ENCODE data around the gene MTHFD1L.
A peak's percentile ranks its signal among the peaks of the same experiment; 100 is the strongest.
"Not testable (repeated sequence)": the region's sequence is repeated elsewhere in the genome, so short reads cannot be mapped to it uniquely, and the experiment has no call there.

MTHFD1L gene

DNA sequence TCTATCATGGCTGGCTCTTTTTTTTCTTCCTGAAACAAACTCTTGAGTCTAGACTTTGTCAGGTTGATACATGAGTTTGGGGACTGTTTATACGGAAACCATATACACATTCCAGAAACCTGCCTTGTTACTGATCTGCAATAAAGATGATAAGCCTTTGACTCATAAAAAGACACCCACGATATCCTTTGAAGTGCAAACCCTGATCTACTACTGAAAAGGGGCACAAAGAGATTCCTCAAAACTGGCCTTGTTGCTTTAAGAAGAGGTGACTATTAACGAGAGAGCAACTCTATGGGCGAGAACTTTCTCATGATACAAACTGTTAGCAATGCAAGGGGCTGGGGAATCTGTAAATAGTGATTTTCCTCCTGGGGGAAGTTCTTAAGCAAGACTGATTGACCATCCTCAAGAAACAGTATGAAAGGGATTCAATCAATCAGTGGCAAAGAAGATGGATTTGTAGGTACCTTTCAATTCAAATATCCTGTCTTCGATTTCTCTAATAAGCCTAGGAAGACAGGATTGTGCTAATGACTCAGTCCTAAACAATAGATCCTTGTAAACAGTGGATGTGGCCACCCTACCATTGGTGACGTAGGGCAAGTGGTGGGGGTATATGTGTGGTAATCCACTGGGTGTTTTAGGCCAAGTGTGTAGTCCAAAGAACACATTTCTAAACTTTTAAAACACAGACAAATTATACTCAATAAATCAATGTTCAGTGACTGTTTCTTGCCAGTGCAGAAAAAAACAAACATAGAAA is 260.3 kb downstream of the MTHFD1L start:
- DNase-seq (ENCODE audit: low read depth): peak; percentile 68

DNA sequence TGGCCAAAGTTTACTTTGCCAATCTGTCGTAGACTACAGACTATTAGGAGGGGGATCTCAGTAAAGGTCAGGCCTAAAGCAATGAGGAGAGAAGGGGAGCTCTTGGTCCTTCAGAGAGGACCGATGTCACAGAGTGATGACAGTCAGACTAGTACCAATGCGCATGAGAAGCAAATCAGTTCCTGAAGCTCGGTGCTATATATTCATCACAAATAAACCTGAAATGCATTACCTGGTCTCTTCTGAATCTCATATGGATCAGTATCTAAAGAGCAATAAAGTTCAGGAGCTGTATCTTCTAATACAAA is 260.9 kb downstream of the MTHFD1L start:
- DNase-seq (ENCODE audit: low read depth): not testable (repeated sequence)

DNA sequence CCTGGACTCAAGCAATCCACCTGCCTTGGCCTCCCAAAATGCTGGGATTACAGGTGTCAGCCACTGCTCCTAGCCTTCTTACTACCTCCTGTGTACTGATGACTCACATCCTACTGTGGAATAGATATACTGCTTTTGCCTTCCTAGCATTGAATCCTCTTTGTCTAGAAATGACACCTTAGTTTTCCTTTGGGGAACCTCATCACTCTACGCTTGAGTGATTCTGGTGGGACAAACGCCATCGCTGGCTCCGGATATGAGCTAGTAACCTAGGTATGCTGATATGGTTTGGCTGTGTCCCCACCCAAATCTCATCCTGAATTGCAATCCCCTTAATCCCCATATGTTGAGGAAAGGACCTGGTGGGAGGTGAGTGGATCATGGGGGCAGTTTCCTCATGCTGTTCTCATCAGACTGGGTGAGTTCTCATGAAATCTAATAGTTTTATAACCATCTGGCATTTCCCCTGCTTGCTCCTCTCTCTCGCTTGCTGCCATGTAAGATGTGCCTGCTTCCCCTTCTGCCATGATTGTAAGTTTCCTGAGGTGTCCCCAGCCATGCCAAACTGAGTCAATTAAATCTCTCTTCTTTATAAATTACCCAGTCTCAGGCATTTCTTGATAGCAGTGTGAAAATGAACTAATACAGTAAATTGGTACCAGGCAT is 261.8 kb downstream of the MTHFD1L start:
- DNase-seq (ENCODE audit: low read depth): not testable (repeated sequence)

DNA sequence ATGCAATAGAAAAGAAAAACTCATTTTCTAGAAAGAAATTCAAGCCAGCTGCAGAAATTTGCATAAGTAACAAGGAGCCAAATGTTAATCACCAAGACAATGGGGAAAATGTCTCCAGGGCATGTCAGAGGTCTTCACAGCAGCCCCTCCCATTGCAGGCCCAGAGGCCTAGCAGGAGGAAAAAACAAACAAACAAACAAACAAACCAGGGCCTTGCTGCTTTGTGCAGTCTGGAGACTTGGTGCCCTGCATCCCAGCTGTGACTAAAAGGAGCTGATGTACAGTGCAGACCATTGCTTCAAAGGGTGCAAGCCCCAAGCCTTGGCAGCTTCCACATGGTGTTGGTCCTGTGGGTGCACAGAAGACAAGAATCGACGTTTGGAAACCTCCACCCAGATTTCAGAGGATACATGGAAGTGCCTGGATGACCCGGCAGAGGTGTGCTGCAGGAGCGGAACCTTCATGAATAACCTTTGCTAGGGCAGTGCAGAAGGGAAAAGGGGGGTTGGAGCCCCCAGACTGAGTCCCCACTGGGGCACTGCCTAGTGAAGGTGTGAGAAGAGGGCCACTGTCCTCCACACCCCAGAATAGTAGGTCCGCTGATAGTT is 263.4 kb downstream of the MTHFD1L start:
- DNase-seq (ENCODE audit: low read depth): no peak

DNA sequence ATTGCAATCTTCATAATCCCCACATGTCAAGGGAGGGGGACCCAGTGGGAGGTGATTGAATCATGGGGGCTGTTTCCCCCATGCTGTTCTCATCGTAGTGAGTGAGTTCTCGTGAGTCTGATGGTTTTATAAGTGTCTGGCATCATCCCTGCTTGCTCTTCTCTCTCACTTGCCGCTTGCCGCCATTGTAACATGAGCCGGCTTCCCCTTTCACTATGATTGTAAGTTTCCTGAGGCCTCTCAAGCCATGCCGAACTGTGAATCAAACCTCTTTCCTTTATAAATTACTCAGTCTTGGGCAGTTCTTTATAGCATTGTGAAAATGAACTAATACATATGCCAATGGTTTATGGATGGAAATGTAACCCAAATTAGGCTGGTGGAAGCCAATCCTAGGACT is 264.8 kb downstream of the MTHFD1L start:
- no peak for DNase-seq (ENCODE audit: low read depth)

DNA sequence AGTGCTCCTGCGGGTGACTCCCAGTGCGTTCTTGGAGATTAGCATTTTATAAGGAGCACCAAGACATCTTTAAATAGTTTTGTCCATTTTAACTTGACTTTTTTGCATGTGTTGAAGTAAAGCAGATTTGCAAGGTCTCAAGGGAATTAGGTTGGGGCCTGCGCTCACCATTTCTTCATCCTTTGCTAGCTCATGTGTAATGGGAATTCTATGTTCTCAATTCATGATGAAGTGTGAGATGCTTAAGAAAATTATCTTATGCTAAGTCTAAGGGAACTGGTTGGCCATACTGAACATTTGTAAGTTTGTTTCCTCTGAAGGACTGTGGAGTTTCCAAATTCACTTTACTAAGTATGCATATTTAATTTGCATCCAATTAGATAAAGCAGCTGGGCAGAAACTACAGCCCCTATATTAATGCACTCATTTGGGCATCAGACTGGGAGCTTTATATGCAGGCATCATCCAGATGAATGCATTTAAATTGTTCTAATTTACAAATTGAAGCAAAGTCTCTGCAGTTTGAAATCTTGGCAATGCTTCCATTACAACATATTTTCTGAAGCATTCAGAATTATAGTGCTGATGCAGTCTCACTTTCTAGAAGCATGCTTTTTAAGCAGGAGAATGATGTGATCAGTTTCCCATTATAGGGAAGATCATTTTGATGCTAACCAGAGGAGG is 266.0 kb downstream of the MTHFD1L start:
- DNase-seq (ENCODE audit: low read depth): no peak

DNA sequence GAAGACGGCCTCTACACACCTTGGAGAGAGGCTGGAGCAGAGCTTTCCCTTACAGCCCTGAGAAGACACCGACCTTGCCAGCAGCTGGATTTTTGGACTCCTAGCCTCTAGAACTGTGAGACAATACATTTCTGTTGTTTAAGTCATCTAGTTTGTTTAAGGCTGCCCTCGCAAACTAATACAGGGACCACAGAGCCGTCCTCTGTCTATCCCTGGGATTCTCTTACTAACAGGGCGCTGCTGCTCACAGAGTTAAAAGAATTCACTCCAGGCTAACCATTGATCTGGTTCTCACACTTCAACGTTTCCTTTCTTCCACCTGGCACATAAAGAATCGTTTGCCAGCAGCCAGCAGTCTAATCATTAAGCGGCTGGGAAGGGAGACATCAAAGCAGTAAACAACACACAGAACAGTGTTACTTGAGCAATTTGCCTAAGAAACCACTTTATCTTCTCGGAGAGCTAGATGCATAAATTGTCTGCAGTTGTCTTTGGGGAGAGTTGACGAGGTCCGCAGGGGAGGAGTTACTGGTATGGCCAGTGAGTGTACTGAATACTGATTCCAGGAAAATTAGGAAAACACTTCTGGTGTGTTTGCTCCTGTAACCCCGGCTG is 270.7 kb downstream of the MTHFD1L start:
- no peak for DNase-seq (ENCODE audit: low read depth)

DNA sequence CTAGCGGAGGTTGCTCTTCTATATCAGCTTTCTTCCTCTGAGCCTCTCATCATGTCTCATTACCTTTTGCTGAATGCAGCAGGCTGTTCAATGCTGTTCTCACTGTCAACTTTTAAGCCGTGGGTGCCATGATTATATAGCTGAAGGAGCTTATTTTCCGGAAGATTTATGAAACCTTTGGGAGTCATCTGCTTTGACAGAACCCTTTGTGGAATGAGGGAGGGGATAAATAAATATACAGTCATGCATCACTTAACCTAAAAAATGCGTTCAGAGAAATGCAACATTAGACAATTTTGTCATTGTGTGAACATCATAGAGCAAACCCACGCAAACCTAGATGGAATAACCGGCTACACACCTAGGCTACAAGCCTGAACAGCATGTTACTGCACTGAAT is 272.0 kb downstream of the MTHFD1L start:
- no peak for DNase-seq (ENCODE audit: low read depth)

DNA sequence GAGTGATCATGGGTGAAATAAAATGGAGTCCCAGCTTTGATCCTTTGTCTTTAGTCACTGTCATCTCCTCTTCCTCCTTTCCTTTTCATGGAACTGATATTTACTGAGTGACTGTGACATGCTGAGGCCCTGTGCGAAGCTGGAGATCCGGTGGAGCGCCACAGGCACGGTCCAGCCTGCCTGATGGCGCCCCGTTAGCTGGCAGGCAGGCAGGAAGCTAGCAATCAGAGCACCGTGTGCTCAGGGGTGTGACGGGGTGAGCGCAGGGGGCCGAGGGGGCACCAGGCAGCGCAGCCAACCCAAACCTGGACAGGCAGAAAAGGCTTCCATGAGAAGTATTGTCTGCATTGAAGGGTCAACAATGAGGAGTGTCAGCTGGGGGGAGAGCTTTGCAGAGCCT is 274.0 kb downstream of the MTHFD1L start:
- DNase-seq (ENCODE audit: low read depth): no peak

DNA sequence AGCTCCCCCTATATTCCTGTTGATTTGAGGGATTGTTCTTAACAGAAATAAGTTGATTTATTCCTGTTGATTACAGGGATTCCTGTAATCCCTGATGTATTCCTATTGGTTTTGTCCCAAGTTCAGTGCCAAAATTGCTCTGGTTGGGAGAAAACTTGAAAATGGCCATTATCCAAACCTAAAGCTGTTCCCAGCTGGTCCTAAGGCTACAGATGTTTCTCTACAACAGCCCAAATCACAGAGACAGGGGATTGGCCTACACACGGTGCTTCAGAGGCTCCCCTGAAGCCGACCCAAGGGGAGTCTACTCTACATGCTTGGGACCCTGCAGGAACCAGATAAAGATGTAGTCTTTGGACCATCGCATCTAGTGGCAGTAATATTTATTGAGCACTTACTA is 275.3 kb downstream of the MTHFD1L start:
- no peak for DNase-seq (ENCODE audit: low read depth)

DNA sequence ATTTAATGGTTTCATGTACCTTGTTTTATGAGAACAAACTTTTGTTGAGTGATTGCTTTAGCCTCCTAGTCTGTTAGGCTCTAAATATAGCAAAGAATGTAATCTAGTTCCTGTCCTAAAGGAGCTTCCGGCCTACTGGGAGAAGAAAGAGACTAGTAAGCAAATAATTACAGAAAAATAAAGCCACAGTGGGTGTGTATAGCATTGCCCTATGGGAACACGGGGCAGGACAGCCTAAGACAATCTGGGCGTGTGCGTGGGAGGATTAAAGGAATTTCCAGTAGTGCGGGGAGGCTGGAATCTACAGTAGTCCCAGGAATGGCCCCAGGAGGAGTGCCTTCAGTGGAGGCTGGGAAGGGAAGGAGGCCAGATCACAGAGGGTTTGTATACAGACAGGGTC is 276.2 kb downstream of the MTHFD1L start:
- DNase-seq (ENCODE audit: low read depth): peak; percentile 6

DNA sequence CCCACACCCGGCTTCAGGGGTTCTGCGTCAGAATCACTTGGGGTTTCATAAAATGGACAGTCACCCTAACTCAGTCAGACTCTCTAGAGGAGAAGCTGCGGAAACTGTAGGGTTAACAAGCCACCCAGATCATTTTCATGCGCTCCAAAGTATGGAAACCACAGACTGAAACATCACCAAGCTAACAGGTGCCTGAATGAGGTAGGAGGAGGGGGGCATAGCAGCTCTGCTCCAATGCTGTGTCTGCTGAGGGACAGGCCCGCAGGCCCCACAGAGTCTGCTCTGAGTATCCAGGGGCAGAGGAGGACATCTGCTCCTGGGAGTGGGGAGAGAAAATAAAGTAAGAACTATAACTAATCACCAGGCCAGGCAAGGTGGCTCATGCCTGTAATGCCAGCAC is 277.2 kb downstream of the MTHFD1L start:
- DNase-seq (ENCODE audit: low read depth): no peak

DNA sequence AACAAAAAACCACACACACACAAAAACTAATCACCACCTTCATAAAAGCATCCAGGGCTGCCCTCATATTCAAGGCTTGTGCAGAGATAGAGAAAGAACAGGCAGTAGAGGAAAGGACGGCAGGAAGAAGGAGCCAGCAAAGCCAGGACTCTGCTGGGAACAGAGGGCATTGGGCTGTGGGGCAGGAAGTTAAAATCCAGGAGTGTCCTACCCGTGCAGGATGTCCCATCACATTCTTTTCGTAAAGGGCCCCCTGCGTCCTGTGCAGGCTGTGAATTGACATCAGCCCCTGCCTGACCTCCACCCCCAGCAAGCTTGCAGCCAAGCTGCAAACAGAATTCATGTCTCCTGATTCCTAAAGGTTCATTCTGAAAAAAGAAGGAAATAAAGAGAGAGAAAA is 277.8 kb downstream of the MTHFD1L start:
- no peak for DNase-seq (ENCODE audit: low read depth)

DNA sequence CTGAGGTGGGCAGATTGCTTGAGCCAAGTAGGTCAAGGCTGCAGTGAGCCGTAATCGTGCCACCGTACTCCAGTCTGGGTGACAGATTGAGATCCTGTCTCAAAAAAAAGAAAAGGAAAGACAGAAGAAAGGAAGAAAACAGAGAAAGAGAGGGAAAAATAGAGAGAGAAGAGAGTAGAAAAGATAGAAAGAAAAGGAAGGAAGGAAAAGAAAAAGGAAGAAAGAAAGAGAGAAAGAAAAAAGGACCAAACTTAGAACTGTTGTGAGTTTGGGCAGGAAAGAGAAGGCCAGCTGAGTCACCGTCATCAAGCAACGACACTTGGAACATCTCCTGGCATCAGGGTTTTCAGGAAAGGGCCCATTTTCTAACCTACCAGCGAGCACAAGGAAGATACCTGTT is 278.3 kb downstream of the MTHFD1L start:
- no peak for DNase-seq (ENCODE audit: low read depth)

DNA sequence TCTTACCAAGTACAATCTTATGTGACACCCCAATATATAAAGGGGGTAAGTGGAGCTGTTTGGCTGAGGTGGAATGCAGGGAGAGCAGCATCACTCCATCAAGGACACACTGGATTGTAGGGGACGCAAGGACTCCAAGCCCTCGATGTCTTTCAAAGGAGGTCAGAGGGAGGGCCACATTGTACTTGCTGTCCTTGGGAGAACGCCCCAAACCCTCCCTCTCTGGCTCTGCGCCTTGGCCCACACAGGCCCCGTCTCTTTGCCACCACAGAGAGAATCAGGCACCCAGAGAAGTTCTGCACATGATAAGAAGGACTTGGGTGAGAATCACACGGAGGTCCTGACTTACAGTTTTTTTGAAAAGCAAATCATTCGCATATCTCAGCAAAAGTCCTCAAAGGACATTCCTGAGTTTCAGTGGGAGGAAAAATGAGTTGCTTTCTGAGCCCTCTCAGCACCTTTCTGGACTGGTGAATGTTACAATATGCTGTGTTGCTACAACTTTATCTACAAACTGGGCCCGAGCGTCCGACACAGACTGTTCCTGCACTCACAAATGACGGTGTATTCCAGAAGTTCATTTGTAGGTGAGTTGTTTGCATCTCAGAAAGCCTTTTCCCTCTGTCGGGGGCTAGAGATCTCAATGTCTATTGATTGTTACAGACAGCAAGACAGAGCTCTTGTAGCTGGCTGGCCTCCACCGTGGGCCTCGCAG is 281.8 kb downstream of the MTHFD1L start:
- no peak for DNase-seq (ENCODE audit: low read depth)

DNA sequence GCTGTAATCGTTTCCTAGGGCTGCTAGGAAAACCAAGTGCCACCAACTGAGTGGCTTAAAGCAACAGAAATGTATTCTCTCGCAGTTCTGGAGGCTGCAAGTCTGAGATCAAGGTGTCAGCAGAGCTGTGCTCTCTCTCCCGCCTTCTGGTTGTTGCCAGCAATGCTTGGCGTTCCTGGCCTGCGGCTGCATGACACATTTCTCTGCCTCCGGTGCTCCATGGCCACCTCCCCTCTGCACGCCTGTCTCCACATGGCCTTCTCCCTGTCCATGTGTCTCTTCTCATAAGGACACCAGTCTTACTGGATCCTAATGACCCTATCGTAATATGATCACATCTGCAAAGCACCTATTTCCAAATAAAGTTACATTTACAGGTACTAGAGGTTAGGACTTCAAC is 282.6 kb downstream of the MTHFD1L start:
- DNase-seq (ENCODE audit: low read depth): peak; percentile 17

DNA sequence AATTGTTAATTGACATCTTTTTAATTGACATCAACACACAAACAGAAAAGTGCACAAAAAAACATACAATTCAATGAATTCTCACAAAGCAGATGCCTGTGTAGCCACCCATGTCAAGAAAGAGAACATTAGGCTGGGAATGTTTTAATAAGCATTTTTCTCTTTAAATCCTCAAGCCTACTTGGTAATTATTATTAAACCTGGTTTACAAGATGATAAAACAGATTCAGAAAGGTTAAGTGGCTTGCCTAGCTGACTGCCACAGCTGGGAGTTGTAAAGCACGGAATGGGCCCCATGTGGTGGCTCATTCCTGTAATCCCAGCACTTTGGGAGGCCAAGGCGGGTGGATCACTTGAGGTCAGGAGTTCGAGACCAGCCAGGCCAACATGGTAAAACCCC is 284.3 kb downstream of the MTHFD1L start:
- no peak for DNase-seq (ENCODE audit: low read depth)

Data from ELR (cell line).